Smooth muscle cell (in vitro differentiated cells): ENCODE data around the gene NRXN3. TPM values are rescaled to one million over a fixed set of nuclear protein-coding genes. Genes with fewer than 3 reads are reported as not detected.
"Not testable (repeated sequence)": the region's sequence is repeated elsewhere in the genome, so short reads cannot be mapped to it uniquely, and the experiment has no call there.

Source experiments
- DNase-seq: peaks from one replicate; lab custom pipeline; 2025; ENCODE audit not compliant: unreplicated experiment; lab: John Stamatoyannopoulos, UW
- H2AFZ ChIP-seq: fragments of 200-600 bp; sonication (generic); 2 replicates; pipeline ENCODE4 v1.6.0; 2016; ENCODE audit warnings: antibody characterized with exemption, low read depth, mild to moderate bottlenecking
- H3F3A ChIP-seq: fragments of 200-600 bp; sonication (generic); 2 replicates; pipeline ENCODE4 v1.6.0; 2017; ENCODE audit warnings: antibody characterized with exemption, low read depth
- H3K27ac ChIP-seq: fragments of 200-600 bp; sonication (generic); 2 replicates; pipeline ENCODE4 v1.5.1; 2016; ENCODE audit warnings: low read depth, mild to moderate bottlenecking
- H3K27me3 ChIP-seq: fragments of 200-600 bp; sonication (generic); 2 replicates; pipeline ENCODE4 v1.6.1; 2016; ENCODE audit warnings: low read depth, mild to moderate bottlenecking
- H3K36me3 ChIP-seq: fragments of 200-600 bp; sonication (generic); 2 replicates; pipeline ENCODE4 v1.5.1; 2016; ENCODE audit warnings: low read depth
- H3K4me1 ChIP-seq: fragments of 200-600 bp; sonication (generic); 2 replicates; pipeline ENCODE4 v1.5.1; 2016; ENCODE audit warnings: low read depth
- H3K4me2 ChIP-seq: fragments of 200-600 bp; sonication (generic); 2 replicates; pipeline ENCODE4 v1.6.0; 2016; ENCODE audit warnings: mild to moderate bottlenecking
- H3K4me3 ChIP-seq: fragments of 200-600 bp; sonication (generic); 2 replicates; pipeline ENCODE4 v1.5.1; 2016; ENCODE audit warnings: mild to moderate bottlenecking
- H3K79me2 ChIP-seq: fragments of 200-600 bp; sonication (generic); 2 replicates; pipeline ENCODE4 v1.6.0; 2016; ENCODE audit warnings: low read depth, mild to moderate bottlenecking
- H3K9ac ChIP-seq: fragments of 200-600 bp; sonication (generic); 2 replicates; pipeline ENCODE4 v1.6.0; 2016; ENCODE audit warnings: low read depth
- H3K9me3 ChIP-seq: fragments of 200-600 bp; sonication (generic); replicated peaks from 2 replicates; pipeline ENCODE4 v1.5.1; 2016; ENCODE audit warnings: low read depth
- H4K20me1 ChIP-seq: fragments of 200-600 bp; sonication (generic); 2 replicates; pipeline ENCODE4 v1.6.0; 2016; ENCODE audit warnings: low read depth
- WGBS: methylation state at CpG from one replicate; pipeline ENCODE4 v1.1.7; 2016; ENCODE audit warnings: low lambda C conversion rate; 5-methylcytosine and 5-hydroxymethylcytosine counted together
- polyA plus RNA-seq: library from polyadenylated mRNA; unstranded; fragments of >200 nt; fragmentation: Nextera tagmentation; extraction: Ambion mirVana; gene quantifications from 2 replicates; pipeline ENCODE4 v1.2.1, GENCODE V29; 2016
- total RNA-seq: library from RNA; depleted of rRNA; stranded (reverse); fragments of >200 nt; gene quantifications from 2 replicates; pipeline ENCODE4 v1.2.3, GENCODE V29; 2014
- TF ChIP-seq, protein P1 (sequence below): fragments of 200-600 bp; sonication (generic); IDR thresholded peaks from 2 replicates; pipeline ENCODE4 v1.5.1; 2017; ENCODE audit warnings: borderline replicate concordance, mild to moderate bottlenecking, antibody characterized with exemption; ENCODE audit not compliant: insufficient read depth, poor library complexity, severe bottlenecking

NRXN3 gene
- total and polyA plus RNA-seq, 2 experiments from 2014 or later = 1.2 to 7.0 TPM

DNA sequence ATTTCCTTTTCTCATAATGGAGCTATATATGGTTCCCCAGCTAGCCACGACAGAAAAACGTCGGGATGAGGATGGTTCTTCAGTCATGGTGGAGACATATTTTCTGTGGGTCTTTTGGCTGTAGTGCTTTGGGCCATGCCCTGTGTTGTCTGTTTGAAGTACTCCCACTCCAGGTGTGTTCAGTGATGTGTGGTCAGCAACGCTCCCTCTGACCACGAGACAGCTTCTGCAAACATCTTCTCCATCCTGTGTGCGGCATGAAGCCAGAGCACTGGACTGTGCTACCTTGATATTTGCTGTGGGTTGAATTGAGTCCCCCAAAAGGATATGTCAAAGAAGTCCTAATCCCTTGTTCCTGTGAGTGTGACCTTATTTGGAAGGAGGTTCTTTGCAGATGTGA is 931.2 kb downstream of the NRXN3 start:
- Histone ChIP-seq H3K27ac (no peak overlapping the region), H3K9me3 (no peaks in the 10 kb centered on the region), H4K20me1 (no peaks in the 10 kb centered on the region), H3K9ac (no peak overlapping the region), H3K79me2 (no peaks in the 10 kb centered on the region), H3K27me3 (no peaks in the 10 kb centered on the region), H3K4me1 (no peaks in the 10 kb centered on the region), H3K36me3 (no peaks in the 10 kb centered on the region), H3K4me3 (no peak overlapping the region), H2AFZ (no peak overlapping the region), H3F3A (no peaks in the 10 kb centered on the region), H3K4me2 (no peak overlapping the region)
- no peak for DNase-seq
- WGBS = 93% methylated on average over 6 of the region's 6 CpGs
- TF ChIP-seq, protein P1, sequence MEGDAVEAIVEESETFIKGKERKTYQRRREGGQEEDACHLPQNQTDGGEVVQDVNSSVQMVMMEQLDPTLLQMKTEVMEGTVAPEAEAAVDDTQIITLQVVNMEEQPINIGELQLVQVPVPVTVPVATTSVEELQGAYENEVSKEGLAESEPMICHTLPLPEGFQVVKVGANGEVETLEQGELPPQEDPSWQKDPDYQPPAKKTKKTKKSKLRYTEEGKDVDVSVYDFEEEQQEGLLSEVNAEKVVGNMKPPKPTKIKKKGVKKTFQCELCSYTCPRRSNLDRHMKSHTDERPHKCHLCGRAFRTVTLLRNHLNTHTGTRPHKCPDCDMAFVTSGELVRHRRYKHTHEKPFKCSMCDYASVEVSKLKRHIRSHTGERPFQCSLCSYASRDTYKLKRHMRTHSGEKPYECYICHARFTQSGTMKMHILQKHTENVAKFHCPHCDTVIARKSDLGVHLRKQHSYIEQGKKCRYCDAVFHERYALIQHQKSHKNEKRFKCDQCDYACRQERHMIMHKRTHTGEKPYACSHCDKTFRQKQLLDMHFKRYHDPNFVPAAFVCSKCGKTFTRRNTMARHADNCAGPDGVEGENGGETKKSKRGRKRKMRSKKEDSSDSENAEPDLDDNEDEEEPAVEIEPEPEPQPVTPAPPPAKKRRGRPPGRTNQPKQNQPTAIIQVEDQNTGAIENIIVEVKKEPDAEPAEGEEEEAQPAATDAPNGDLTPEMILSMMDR = no peak

- Histone ChIP-seq H3K36me3 (no peaks in the 10 kb centered on the region), H3K4me1 (no peaks in the 10 kb centered on the region), H3K9me3 (no peaks in the 10 kb centered on the region), H3K4me2 (no peak overlapping the region), H3K4me3 (no peak overlapping the region), H2AFZ (no peak overlapping the region), H3K27ac (no peak overlapping the region), H3K79me2 (no peaks in the 10 kb centered on the region), H4K20me1 (no peaks in the 10 kb centered on the region), H3K27me3 (no peaks in the 10 kb centered on the region), H3F3A (no peaks in the 10 kb centered on the region), H3K9ac (no peak overlapping the region)
- no peak for DNase-seq
- WGBS = 70% methylated on average over 2 of the region's 2 CpGs
- TF ChIP-seq, protein P1 = no peak
Observed at GRCh38 chr14:79103764-79104163, 933.6 kb downstream of the NRXN3 start.

DNA sequence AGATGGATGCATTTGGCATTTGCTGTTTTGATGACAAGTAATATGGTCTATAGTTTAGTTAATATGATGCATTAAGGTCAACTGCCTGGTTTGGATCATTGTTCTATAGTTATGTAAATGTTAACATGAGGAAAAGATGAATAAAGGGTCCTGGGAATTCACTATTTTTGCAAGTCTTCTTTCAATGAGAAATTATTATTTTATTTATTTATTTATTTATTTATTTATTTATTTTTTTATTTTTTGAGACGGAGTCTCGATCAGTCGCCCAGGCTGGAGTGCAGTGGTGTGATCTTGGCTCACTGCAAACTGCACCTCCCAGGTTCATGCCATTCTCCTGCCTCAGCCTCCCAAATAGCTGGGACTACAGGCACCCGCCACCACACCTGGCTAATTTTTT is 940.4 kb downstream of the NRXN3 start:
- WGBS = 65% methylated on average over 4 of the region's 4 CpGs
- H3K27ac ChIP-seq, H3K9me3 ChIP-seq: not testable (repeated sequence)

DNA sequence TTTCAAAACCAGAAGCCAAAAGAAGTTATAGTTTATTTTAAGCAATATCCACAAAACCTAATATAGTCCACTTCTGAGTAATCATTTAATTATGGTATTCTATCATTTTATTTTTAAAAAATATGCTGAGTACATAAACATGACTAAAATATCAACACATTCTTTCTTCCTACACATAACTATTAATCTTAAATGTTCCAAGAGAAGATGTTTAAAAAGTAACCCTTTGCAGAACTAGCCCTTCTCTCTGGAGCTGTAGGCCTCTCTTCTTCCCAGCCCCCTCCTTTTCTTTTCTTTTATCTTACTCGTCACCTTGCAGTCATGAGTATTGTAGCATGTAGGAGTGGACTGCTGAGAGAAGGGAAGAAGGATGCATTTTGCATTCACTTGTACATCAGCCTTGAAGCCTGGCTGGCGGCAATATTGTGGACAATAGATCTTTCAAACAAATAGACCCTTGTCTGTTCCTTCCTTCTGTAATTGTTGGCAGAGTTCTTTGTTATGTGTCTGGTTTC is 941.9 kb downstream of the NRXN3 start:
- H3K79me2 ChIP-seq = no peaks in the 10 kb centered on the region
- H3K27me3 ChIP-seq = no peaks in the 10 kb centered on the region
- no peaks in the 10 kb centered on the region for H3K36me3 ChIP-seq
- no peaks in the 10 kb centered on the region for H4K20me1 ChIP-seq
- H3K9ac ChIP-seq = no peak overlapping the region
- H3K9me3 ChIP-seq = no peaks in the 10 kb centered on the region
- DNase-seq = no peak
- H3K4me3 ChIP-seq = no peak overlapping the region
- no peaks in the 10 kb centered on the region for H3F3A ChIP-seq
- H3K4me2 ChIP-seq = no peak overlapping the region
- H3K4me1 ChIP-seq = no peaks in the 10 kb centered on the region
- 44% methylated on average over 2 of the region's 2 CpGs for WGBS
- H2AFZ ChIP-seq = no peak overlapping the region
- no peak overlapping the region for H3K27ac ChIP-seq
- TF ChIP-seq, protein P1 = no peak

More for the DNA sequence above, 940.4 kb downstream of the NRXN3 start:
- not testable (repeated sequence) for H3K4me1 ChIP-seq, H3K9ac ChIP-seq, H4K20me1 ChIP-seq, H3K79me2 ChIP-seq, H3K4me3 ChIP-seq, DNase-seq, H3K4me2 ChIP-seq, H3K27me3 ChIP-seq, H3F3A ChIP-seq, H2AFZ ChIP-seq, H3K36me3 ChIP-seq
